WTC11 (cell line): ENCODE results near the gene RAB25. TPM values are rescaled to one million over a fixed set of nuclear protein-coding genes. Genes with fewer than 3 reads are reported as not detected.

Experiments used
- ATAC-seq: fragments of 200-7000 bp; cut with Tn5 transposase; 2 replicates; pipeline ENCODE4 v1.10.0; 2021; ENCODE audit warnings: mild to moderate bottlenecking, moderate library complexity
- CTCF ChIA-PET: fragments of 300-600 bp; sonication (Branson Sonifier 250); formaldehyde crosslinking; loops from one replicate; lab custom pipeline; 2021; ENCODE audit warnings: antibody characterized with exemption; lab: Charles Lee
- POLR2A ChIA-PET: fragments of 350-600 bp; sonication (Branson Sonifier 250); formaldehyde crosslinking; loops from one replicate; lab custom pipeline; 2021; ENCODE audit warnings: antibody characterized with exemption; lab: Charles Lee
- DNase-seq: peaks from one replicate; pipeline ENCODE4 v3.0.0; 2021; ENCODE audit warnings: low spot score
- H3K27ac Mint-ChIP-seq: 2 replicates; pipeline ENCODE4 v1.8.0; 2021; ENCODE audit warnings: mixed read lengths
- H3K27me3 Mint-ChIP-seq: 2 replicates; pipeline ENCODE4 v1.8.0; 2021; ENCODE audit warnings: low read depth, mild to moderate bottlenecking, moderate library complexity, mixed read lengths
- H3K36me3 Mint-ChIP-seq: 2 replicates; pipeline ENCODE4 v1.8.0; 2021; ENCODE audit warnings: mixed read lengths
- H3K4me1 Mint-ChIP-seq: 2 replicates; pipeline ENCODE4 v1.8.0; 2022; ENCODE audit warnings: mixed read lengths
- H3K4me3 Mint-ChIP-seq: 2 replicates; pipeline ENCODE4 v1.8.0; 2021; ENCODE audit warnings: mild to moderate bottlenecking, moderate library complexity, mixed read lengths
- H3K9me3 Mint-ChIP-seq: 2 replicates; pipeline ENCODE4 v1.8.0; 2021; ENCODE audit warnings: mixed read lengths
- ATF2 ChIP-seq: sonication (generic); formaldehyde crosslinking; IDR thresholded peaks from 2 replicates; pipeline ENCODE4 v1.8.1; 2022; ENCODE audit warnings: low read depth, missing genetic modification reagents, borderline replicate concordance
- HMGXB4 ChIP-seq: sonication (generic); formaldehyde crosslinking; IDR thresholded peaks from 2 replicates; pipeline ENCODE4 v1.8.1; 2023; ENCODE audit warnings: mild to moderate bottlenecking, moderate library complexity, missing genetic modification reagents
- MXD4 ChIP-seq: fragments of 250-450 bp; sonication (Bioruptor Pico); IDR thresholded peaks from 2 replicates; pipeline ENCODE4 v1.8.0; 2021; ENCODE audit warnings: mild to moderate bottlenecking, moderate library complexity, borderline replicate concordance
- NFYB ChIP-seq: sonication (generic); formaldehyde crosslinking; conservative IDR thresholded peaks from 2 replicates; pipeline ENCODE4 v1.8.0; 2022; ENCODE audit warnings: low read depth, missing genetic modification reagents
- NR1H2 ChIP-seq: sonication (generic); formaldehyde crosslinking; IDR thresholded peaks from 2 replicates; pipeline ENCODE4 v1.9.0; 2021; ENCODE audit warnings: mild to moderate bottlenecking, moderate library complexity, missing genetic modification reagents
- RORB ChIP-seq: fragments of 250-450 bp; sonication (Bioruptor Pico); IDR thresholded peaks from 2 replicates; pipeline ENCODE4 v1.9.0; 2021; ENCODE audit warnings: mild to moderate bottlenecking
- SOX15 ChIP-seq: fragments of 250-450 bp; sonication (Bioruptor Pico); IDR thresholded peaks from 2 replicates; pipeline ENCODE4 v1.9.0; 2021; ENCODE audit warnings: mild to moderate bottlenecking
- TP53 ChIP-seq: sonication (generic); formaldehyde crosslinking; IDR thresholded peaks from 2 replicates; pipeline ENCODE4 v1.8.1; 2023; ENCODE audit warnings: mild to moderate bottlenecking, missing genetic modification reagents
- ZNF121 ChIP-seq: sonication (generic); formaldehyde crosslinking; IDR thresholded peaks from 2 replicates; pipeline ENCODE4 v1.8.0; 2023; ENCODE audit warnings: missing genetic modification reagents
- ZNF138 ChIP-seq: sonication (generic); formaldehyde crosslinking; conservative IDR thresholded peaks from 2 replicates; pipeline ENCODE4 v1.8.1; 2022; ENCODE audit warnings: mild to moderate bottlenecking, moderate library complexity, missing genetic modification reagents
- ZNF219 ChIP-seq: sonication (generic); formaldehyde crosslinking; IDR thresholded peaks from 2 replicates; pipeline ENCODE4 v1.8.0; 2023; ENCODE audit warnings: missing genetic modification reagents, mild to moderate bottlenecking, borderline replicate concordance
- ZNF317 ChIP-seq: sonication (generic); formaldehyde crosslinking; IDR thresholded peaks from 2 replicates; pipeline ENCODE4 v1.8.1; 2023; ENCODE audit warnings: low read depth, mild to moderate bottlenecking, moderate library complexity, missing genetic modification reagents, borderline replicate concordance
- ZNF425 ChIP-seq: fragments of 250-450 bp; sonication (Bioruptor Pico); conservative IDR thresholded peaks from 2 replicates; pipeline ENCODE4 v1.9.0; 2021; ENCODE audit warnings: mild to moderate bottlenecking
- total RNA-seq: library from RNA; stranded (reverse); gene quantifications from 3 replicates; pipeline ENCODE4 v1.2.3, GENCODE V29; 2021
- TF ChIP-seq, protein P1 (sequence below): fragments of 250-450 bp; sonication (Bioruptor Pico); IDR thresholded peaks from 2 replicates; pipeline ENCODE4 v1.9.0; 2021; ENCODE audit warnings: mild to moderate bottlenecking
- TF ChIP-seq, protein P2 (sequence below): sonication (generic); formaldehyde crosslinking; IDR thresholded peaks from 2 replicates; pipeline ENCODE4 v1.8.0; 2023; ENCODE audit warnings: missing genetic modification reagents
- TF ChIP-seq, protein P3 (sequence below): sonication (generic); formaldehyde crosslinking; IDR thresholded peaks from 2 replicates; pipeline ENCODE4 v1.8.1; 2023; ENCODE audit warnings: mild to moderate bottlenecking, missing genetic modification reagents, moderate library complexity

The RAB25 gene
- total RNA-seq, 1 experiment from 2014 or later: 61.9 TPM

- ATAC-seq (peak; percentile 99), DNase-seq (peak; percentile 72)
- H3K27me3 Mint-ChIP-seq: peaks cover 28% of the 10 kb centered on the region
- H3K27ac Mint-ChIP-seq: no peak overlapping the region
- H3K36me3 Mint-ChIP-seq: no peaks in the 10 kb centered on the region
- H3K9me3 Mint-ChIP-seq: no peaks in the 10 kb centered on the region
- TF ChIP-seq NFYB (CRISPR knock-in tag) (no peak), ZNF138 (CRISPR knock-in tag) (no peak), RORB (CRISPR knock-in tag) (no peak), ZNF219 (CRISPR knock-in tag) (no peak), MXD4 (CRISPR knock-in tag) (no peak), ATF2 (CRISPR knock-in tag) (no peak), TP53 (no peak), HMGXB4 (CRISPR knock-in tag) (peak; percentile 37; the same call in 1 of the 2 replicates), NR1H2 (CRISPR knock-in tag) (no peak), ZNF121 (CRISPR knock-in tag) (peak; percentile 20; the same call in 1 of the 2 replicates), ZNF425 (CRISPR knock-in tag) (no peak), ZNF317 (CRISPR knock-in tag) (no peak), SOX15 (CRISPR knock-in tag) (no peak)
- TF ChIP-seq, protein P1, sequence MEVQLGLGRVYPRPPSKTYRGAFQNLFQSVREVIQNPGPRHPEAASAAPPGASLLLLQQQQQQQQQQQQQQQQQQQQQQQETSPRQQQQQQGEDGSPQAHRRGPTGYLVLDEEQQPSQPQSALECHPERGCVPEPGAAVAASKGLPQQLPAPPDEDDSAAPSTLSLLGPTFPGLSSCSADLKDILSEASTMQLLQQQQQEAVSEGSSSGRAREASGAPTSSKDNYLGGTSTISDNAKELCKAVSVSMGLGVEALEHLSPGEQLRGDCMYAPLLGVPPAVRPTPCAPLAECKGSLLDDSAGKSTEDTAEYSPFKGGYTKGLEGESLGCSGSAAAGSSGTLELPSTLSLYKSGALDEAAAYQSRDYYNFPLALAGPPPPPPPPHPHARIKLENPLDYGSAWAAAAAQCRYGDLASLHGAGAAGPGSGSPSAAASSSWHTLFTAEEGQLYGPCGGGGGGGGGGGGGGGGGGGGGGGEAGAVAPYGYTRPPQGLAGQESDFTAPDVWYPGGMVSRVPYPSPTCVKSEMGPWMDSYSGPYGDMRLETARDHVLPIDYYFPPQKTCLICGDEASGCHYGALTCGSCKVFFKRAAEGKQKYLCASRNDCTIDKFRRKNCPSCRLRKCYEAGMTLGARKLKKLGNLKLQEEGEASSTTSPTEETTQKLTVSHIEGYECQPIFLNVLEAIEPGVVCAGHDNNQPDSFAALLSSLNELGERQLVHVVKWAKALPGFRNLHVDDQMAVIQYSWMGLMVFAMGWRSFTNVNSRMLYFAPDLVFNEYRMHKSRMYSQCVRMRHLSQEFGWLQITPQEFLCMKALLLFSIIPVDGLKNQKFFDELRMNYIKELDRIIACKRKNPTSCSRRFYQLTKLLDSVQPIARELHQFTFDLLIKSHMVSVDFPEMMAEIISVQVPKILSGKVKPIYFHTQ (CRISPR knock-in tag): no peak
- TF ChIP-seq, protein P2, sequence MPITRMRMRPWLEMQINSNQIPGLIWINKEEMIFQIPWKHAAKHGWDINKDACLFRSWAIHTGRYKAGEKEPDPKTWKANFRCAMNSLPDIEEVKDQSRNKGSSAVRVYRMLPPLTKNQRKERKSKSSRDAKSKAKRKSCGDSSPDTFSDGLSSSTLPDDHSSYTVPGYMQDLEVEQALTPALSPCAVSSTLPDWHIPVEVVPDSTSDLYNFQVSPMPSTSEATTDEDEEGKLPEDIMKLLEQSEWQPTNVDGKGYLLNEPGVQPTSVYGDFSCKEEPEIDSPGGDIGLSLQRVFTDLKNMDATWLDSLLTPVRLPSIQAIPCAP (CRISPR knock-in tag): no peak
- TF ChIP-seq, protein P3, sequence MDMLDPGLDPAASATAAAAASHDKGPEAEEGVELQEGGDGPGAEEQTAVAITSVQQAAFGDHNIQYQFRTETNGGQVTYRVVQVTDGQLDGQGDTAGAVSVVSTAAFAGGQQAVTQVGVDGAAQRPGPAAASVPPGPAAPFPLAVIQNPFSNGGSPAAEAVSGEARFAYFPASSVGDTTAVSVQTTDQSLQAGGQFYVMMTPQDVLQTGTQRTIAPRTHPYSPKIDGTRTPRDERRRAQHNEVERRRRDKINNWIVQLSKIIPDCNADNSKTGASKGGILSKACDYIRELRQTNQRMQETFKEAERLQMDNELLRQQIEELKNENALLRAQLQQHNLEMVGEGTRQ (CRISPR knock-in tag): no peak
- CTCF ChIA-PET: interaction anchor here (0.6 to 1.9 kb wide), 41 partner anchors 10 to 199 kb away, joined by 3 to 74 read pairs (median 5); partner anchors contain the start of genes ARHGEF2, KHDC4, MEX3A and PMF1
- peaks cover 5% of the 10 kb centered on the region for H3K4me1 Mint-ChIP-seq
- H3K4me3 Mint-ChIP-seq: no peak overlapping the region
- POLR2A ChIA-PET: interaction anchor here (1.7 kb wide), 1 partner anchor 15 kb away, joined by 4 read pairs; no protein-coding TSS in a partner anchor
Measured at GRCh38 chr1:156025876-156026275, 35.1 kb upstream of the RAB25 start.
